NCI-H1930 (cell line): ENCODE data around the gene RECK.
"Not testable (repeated sequence)": the region's sequence is repeated elsewhere in the genome, so short reads cannot be mapped to it uniquely, and the experiment has no call there.

ENCODE experiments used
- DNase-seq, 2 experiments: peaks; one replicate each; lab custom pipeline; 2025; lab: John Stamatoyannopoulos, UW

The RECK gene

GRCh38 chr9:36074055-36074454, 37.3 kb downstream of the RECK start:
- DNase-seq: no peak

- DNase-seq: no peak
Measured at GRCh38 chr9:36074870-36075532, 38.3 kb downstream of the RECK start.

- DNase-seq: no peak
Measured at GRCh38 chr9:36078051-36078450, 41.3 kb downstream of the RECK start.

GRCh38 chr9:36080519-36080918, 43.8 kb downstream of the RECK start:
- DNase-seq: no peak

GRCh38 chr9:36082931-36083330, 46.2 kb downstream of the RECK start:
- no peak for DNase-seq

GRCh38 chr9:36086442-36086841, 49.7 kb downstream of the RECK start:
- DNase-seq: no peak

GRCh38 chr9:36087054-36087453, 50.3 kb downstream of the RECK start:
- not testable (repeated sequence) for DNase-seq

- no peak for DNase-seq
Measured at GRCh38 chr9:36088020-36088419, 51.3 kb downstream of the RECK start.

- DNase-seq: no peak
Measured at GRCh38 chr9:36091026-36091953, 54.6 kb downstream of the RECK start.

GRCh38 chr9:36092014-36092413, 55.3 kb downstream of the RECK start:
- DNase-seq: no peak

GRCh38 chr9:36092509-36093215, 55.9 kb downstream of the RECK start:
- DNase-seq: no peak

GRCh38 chr9:36093384-36093783, 56.7 kb downstream of the RECK start:
- DNase-seq: no peak

GRCh38 chr9:36099718-36100117, 63.0 kb downstream of the RECK start:
- DNase-seq: no peak

- DNase-seq: no peak
Measured at GRCh38 chr9:36100532-36100931, 63.8 kb downstream of the RECK start.

GRCh38 chr9:36101916-36102741, 65.4 kb downstream of the RECK start:
- no peak for DNase-seq

GRCh38 chr9:36102742-36103495, 66.2 kb downstream of the RECK start:
- peak; percentile 59 to 75 for DNase-seq

- DNase-seq: no peak
Measured at GRCh38 chr9:36109071-36109470, 72.4 kb downstream of the RECK start.

- DNase-seq: no peak
Measured at GRCh38 chr9:36110434-36110833, 73.7 kb downstream of the RECK start.

- DNase-seq: no peak
Measured at GRCh38 chr9:36112516-36112915, 75.8 kb downstream of the RECK start.

GRCh38 chr9:36113999-36114398, 77.3 kb downstream of the RECK start:
- DNase-seq: no peak

GRCh38 chr9:36116593-36116992, 79.9 kb downstream of the RECK start:
- DNase-seq: no peak
